IPS-11a (cell line): Measurements from ENCODE around the gene C1QTNF5.

ENCODE experiments used
- H3K4me3 ChIP-seq: one replicate; pipeline ENCODE4 v1.5.1; 2013; ENCODE audit warnings: low read depth, low read length, control low read depth

C1QTNF5 gene

DNA sequence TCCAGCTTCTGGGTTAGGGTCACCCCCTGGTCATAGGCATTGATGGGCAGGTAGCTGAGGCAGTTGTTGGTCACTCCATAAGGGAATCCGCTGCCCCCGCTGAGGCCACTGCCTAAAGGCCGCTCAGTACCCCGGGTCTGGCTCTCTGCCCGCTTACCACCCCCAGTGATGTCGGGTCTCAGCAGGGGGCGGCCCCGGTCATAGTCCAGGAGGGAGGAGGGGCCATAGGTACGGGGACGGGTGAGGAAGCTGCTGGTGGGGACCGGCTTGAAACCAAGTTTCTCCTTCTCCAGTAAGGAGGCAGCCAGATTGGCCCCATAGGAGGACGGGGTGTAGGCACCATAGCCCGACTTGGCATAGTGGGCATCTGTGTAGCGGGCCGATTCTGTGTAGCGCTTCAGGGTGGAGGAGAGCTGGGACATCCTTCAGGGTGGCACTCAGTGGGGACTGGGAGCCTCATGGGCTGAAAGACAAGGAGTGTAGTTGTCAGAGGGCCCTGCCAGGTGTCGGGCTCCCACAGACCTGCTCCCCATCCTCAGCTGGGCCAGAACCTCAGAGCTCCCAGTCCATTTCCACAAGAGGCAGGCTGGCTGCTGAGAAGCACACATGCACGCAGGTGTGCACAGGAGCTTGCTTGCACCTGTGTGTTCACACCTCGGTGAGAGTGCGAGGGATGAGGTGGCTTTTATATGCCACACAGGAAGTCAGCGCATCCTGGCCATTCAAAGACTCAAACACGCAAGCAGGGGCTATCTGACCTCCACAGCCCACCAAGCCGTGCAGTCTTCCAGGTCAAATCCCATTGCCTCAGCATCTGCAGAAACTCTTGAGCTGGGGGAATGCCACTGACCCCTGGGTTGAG lies 32.6 kb upstream of the C1QTNF5 start:
- no peak overlapping the region for H3K4me3 ChIP-seq

DNA sequence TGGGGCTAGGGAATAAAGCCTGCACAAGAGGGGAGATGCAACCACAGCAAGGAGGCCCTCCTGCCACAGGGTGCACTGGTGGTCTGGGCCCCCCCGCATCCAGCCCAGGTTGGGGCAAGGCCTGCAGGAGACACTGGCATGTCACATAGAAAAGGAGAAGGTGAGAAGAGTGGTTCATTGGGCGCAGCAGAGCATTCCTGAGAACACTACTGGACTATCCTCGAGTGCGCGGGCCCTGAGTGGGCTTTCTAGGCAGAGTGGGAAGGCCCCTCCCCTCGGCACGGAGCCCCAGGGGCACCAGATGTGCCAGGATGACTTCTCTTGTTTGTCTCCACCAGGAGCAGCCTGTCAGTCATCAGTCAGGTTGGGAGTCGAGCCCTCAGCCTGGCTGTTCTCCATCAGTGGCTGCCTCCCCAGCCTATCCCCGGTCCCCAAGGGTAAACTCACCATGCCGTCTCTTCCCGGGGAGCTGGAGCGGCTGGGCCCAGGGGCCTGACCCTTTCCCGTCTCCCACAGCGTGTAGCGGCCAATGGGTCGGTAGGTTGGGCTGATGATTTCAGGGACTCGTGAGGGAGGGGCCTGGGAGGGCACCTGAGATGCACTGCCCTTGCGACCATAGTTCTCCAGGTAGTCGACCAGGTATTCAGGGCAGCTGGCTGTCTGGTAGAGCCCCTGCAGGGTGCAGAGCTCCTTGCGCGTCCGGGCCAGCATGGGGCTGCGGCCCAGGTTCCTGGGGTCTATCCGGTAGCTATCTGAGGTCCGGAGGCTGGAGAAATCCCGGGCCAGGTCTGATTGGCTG lies 31.8 kb upstream of the C1QTNF5 start:
- no peak overlapping the region for H3K4me3 ChIP-seq

DNA sequence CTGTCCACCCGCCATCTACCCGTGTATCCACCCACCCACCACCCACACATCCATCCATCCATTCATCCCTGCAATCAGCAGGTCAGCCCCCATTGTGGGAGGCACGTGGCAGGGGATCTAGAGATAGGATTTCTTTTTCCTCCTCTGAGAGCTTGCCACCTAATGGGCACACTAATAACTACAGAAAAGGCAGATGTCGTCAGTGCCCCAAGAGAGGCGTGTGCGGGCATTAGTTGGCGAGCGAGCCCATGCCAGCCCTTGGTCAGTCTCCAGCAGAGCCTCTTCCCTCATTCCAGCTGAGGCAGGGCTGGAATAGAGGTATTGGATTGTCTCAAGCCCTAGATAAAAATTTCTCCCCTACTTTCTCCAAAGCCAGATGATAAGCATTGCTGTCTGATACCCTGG lies 31.1 kb upstream of the C1QTNF5 start:
- no peak overlapping the region for H3K4me3 ChIP-seq

DNA sequence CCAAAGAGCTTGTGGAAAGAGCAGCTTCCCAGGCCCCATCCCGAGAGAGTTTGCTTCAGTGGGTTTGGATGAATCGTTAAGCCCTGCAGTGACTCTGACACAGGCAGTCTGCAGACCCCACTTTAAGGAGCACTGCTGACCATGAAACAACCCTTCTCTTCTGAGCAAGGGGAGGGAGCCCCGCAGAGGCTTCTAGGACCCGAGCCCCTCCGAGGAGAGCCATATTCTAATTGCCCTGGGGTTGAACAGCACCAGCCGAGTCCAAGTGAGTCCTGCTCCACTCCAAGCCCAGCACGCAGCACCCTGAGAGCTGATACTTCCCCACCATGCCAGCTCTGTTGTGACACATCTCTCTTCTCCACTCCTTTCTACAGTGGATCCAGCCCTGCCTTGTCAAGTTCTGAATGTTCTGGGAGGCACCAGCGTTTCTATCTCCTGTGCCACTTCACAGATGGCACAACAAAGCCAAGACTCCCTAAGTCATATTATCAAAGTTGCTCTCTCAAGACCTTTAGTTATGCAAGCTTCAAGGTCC lies 30.5 kb upstream of the C1QTNF5 start:
- H3K4me3 ChIP-seq: no peak overlapping the region

DNA sequence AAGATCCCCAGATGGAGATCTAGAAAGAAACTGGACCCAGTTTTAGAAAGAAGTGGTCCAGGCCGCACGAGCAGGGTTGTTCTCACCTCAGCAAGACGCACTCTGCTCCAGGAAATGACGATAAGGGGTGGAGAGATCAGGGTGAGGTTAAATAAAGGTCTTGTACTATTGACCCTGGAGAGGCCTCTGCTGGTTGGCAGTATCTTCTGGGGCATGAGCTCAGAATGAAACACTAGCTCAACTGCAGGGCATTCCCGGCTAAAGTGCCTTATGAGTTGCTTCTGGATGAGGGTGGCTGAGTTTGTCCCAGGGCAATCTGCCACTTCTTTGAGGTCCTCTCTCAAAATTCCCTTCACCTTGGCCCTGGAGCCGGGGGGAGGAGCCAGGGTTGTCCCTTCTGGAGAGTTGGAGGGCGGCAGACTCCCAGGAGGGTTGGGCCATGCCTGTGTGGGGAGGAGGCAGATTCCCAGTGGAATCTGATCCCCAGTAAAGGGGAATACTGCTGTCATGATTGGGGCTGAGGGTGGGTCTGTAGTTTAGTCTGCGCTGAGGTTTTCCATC lies 29.9 kb upstream of the C1QTNF5 start:
- no peak overlapping the region for H3K4me3 ChIP-seq

DNA sequence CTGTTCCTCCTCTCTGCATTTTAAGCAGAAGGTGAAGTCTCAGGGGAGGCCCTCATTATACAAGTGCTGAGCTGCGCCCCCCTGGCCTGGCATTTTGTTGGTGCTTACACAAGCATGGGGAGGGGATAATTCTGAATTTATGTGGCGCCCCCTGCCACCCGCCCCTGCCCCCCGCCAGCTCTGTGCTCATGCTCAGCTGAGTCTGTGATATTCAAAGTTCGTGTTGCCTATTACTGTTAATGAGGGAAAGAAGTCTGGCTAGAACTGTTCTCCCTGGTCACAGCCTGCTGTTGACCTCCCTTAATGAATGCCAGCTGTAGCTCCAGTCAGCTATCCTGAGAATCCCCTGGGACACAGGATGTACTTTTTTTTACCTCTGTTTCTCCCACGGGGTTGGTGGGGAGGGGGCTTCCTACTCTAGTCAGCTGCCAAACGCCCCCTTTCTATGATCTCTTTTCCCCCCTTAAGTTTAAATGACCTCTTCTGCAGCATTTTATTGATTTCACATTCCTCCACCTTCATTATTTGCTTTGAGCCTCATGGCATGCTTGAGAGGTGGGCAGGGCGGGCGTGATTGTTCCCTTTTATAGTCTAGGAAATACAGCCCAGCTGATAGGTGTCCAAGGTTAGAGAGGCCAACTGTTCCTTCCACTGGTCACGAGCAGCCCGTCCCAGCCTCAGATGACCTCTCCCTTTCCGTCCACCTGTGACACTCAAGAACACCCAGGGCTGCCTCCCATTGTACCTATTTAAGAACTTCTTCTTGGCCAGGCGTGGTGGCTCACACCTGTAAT lies 28.6 kb upstream of the C1QTNF5 start:
- no peak overlapping the region for H3K4me3 ChIP-seq

DNA sequence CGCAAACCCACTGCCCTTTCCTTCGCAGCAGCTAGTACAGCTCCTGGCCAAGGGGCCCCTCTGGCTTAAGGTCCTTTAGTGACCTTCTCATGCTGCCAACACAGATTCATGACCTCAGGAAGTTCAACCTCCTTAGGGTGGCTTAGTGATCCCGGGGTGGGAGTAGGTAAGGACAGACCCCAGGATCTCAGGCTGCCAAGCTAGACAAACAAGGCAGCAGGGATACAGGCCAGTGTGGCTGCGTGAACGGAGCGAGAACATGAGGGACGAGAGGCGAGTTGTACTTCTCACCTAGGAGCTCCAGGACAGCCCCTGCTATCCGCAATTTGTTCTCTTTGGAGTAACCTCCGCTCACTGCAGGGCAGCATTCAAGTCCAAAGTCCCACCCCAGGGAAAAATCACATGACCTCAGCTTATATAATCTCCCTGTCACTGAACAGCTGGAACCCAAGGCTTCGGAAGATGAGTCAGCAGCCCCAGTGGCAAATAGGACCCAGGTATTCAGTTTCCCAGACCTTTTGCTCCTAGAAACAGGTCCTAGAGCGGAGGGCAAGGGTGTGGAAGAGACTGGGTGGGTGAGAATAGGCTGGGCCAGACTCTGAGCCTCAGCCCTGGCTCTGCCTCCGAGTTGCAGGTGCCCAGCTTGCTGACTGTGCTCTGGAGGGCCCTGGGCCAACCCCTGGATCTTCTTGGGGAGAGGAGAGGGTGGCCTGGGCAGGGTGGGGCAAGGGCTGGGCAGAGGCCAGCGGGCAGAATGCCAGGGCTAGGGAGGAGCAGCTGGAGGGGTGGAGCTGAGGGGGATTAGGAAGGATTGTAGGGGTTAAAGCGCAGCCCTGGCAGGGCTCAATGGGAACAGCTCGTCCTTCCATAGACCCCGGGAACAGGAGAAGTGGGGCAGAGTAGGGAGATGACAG lies 27.7 kb upstream of the C1QTNF5 start:
- no peak overlapping the region for H3K4me3 ChIP-seq

DNA sequence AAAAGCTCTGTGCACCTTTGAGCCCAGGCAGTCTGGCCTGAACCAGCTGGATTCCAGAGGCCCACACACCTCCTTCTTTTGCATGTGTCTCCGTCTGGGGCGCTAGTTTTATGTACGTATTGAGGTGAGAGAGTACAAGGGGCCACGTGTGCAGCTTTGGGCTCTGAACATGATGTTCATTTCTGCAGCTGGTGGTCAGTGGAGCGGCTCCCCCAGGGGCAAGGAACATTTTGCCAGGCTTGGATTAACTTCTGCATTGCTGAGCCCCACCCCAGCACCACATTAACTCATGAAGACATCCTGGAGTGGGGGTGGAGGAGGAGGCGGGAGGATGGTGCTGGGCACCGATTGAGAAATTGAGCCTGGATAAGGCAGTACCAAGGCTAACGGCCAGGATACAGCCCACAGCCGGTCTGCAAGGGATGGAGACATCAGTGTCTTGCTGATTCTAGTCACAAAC lies 27.0 kb upstream of the C1QTNF5 start:
- no peak overlapping the region for H3K4me3 ChIP-seq

DNA sequence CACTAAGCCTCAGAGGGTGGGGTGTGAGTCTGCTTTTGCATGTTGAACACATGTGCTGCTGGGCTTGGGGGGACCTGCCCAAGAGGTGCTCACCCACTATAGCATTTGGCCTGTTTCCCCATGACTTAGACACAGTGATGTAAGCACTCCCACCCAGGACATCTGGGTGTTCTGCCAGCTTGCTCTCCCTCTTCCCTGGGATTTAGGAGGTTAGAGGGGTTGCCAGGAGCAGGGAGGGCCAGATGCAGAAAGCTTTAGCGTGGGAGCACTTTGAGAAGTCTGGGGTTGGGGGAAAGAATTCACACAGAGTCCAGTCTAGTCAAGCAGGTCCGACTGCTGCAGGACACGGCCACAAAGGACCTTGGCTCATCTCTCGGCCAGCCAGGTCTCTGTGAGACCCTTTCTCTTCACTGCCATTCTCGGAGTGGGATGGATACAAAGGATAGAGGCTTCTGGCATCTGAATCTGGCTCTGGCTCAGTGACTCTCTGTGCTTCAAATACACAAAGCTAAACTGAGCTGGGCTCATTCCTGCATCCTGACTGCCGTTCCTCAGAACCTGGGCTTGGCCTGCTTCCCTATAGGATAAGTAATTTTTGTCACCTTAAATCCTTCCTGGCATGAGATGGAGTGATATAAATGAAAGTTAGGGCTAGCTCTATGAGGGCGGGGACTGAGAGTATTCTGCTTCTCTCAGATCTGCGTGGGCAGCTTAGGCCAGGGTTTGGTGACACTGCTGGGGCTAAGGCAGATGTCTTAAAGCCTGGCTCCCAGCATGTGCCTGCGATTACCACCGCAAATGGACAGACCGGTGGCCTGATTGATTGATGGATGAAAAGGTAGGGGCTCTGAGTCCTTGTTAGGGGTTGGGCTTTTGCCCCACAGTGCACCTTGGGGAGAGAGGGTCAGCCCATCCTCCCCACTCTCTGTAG lies 26.3 kb upstream of the C1QTNF5 start:
- no peak overlapping the region for H3K4me3 ChIP-seq

DNA sequence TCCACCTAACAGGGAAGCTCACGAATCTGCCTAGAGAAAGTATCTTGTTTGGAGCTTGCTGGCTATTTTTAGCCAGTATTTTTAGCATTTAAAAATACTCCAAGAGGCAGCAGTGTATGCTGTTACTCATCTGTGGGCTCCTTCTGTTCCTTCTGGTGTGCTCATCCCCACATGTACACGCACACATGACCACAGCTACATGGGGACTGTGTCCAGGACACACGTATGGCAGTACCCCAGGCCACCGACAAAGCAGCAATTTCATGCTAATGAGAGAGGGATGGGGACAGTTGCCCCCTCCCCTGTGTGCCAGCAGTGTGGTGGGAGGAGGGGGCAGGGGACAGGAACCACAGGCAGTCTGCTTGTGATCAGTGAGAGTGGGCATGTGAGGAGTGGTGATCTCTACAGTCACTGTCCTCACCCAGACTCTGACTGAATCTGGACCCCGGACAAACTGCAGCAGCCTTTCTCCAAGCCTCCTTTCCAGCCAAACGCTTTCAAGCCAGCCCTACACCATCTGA lies 24.4 kb upstream of the C1QTNF5 start:
- no peak overlapping the region for H3K4me3 ChIP-seq

DNA sequence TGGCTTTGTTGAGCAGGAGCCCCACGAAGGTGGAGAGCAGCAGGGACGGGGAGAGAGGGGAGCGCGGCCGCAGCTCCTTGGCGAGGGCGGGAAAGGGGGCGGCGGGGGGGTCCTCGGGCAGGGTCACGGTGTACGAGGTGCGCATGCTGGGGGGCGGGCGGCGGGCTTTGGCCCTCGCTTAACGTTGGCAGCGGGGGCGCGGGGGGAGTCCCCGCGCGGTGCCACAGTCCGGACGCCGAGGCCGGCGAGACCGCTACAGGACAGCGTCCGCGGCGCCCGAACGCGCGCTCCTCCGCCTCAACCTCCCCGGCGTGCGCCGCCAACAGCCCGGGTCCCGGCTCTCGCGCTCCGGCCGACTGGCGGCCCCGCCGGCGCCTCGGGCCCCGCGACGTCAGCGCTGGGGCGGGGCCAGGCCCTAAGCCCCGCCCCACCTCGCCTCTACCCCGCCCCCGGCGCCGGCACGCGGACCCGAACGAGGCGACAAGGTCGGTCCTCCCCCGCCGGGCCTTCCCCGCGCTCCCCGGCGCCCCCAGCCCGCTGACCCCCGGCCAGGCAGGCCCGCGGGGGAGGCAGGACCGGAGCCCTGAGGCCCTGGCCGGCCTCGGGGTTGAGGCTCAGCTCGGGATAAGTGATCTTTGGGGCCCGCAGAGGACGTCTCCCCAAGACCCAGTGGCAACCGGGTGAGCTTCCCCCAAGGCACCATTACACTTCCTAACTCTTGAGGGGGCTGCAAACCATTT lies 23.3 kb upstream of the C1QTNF5 start:
- peak overlapping the region; percentile 27 for H3K4me3 ChIP-seq

DNA sequence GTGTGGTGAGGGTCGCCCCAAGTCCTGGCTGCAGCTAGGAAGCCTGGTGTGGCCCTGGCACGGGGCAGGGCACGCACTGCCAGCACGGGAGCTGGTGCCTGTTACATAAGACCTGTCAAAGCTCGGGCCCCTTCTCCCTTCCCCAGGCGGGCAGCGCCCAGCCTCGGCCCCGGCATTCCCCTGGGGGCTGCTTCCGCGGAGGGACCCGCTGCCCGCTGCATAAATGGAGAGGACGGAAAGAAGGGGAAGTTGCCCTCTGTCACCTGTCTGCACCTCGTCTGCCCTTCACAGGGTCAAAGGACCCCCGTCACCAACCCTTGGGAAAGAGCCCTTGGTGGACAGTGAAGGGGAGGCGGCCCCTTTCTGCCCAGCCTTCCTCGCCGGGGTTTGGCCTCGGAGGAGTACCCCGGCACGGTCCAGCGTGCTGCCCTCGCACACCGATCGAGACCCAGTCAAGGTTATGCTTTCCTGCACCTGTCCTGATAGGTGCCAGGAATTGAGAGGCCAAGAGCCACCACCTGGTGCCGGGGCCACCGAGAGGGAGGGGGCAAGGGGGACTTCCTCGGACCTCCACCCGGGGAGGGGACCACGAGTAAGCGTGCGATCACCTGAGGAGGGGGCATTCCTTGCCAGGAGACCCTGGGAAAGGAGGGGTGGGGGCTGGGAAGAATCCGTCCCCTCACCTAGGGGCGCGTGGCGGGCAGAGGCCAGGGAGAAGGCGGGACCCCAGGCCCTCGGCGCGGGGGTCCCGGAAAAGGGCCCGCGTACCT lies 22.6 kb upstream of the C1QTNF5 start:
- H3K4me3 ChIP-seq: no peak overlapping the region

DNA sequence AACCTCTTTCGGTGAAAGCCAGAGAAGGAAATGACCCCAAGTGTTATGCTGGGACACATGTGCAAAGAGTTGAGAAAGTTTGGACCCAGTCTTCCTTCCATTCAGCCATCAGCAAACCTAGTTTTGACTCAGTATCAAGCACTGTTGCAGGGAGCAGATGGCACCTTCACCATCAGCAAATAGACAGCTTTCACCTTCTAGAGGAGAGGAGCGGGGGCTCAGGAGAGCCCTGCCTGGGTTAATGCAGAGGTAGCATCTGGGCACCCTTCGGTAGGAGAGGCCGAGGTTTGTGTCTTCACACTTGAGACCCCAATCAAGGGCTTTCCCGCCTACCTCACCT lies 22.0 kb upstream of the C1QTNF5 start:
- no peak overlapping the region for H3K4me3 ChIP-seq

DNA sequence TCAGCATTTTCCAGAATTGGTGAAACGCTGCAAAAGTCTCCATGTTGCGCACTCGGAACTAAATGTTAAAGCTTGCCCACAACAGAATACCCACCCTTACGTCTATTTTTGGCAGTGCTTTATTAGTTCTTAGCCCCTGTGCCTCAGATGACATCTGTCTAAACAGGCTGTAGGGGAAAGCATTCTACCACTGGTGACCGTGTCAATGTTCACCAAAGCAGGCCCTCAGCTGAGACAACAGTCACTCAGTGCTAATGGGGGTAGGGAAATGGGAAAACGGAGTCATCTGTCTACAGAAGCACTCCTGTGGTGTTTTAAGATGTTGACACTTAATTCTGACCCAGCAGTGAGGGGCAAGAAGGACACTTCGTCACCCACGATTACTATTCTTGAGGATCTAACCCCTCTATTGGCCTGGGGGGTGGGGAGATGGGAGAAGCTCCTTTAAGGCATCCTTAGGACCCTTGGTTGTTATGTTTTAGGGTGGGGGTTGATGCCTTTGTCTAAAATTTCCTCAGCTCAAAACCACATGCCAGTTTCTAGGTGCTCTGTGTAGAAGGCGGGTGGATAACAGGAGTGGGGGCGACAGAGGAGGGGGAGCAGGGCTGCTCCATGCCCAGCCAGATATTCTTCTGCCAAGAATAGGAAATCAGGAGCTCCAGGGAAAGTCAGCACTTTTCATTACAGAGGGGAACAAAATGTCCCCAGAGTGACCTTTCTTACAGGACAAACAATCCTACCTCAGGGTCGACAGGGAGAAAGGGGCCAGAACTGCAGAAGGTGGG lies 21.4 kb upstream of the C1QTNF5 start:
- no peak overlapping the region for H3K4me3 ChIP-seq

DNA sequence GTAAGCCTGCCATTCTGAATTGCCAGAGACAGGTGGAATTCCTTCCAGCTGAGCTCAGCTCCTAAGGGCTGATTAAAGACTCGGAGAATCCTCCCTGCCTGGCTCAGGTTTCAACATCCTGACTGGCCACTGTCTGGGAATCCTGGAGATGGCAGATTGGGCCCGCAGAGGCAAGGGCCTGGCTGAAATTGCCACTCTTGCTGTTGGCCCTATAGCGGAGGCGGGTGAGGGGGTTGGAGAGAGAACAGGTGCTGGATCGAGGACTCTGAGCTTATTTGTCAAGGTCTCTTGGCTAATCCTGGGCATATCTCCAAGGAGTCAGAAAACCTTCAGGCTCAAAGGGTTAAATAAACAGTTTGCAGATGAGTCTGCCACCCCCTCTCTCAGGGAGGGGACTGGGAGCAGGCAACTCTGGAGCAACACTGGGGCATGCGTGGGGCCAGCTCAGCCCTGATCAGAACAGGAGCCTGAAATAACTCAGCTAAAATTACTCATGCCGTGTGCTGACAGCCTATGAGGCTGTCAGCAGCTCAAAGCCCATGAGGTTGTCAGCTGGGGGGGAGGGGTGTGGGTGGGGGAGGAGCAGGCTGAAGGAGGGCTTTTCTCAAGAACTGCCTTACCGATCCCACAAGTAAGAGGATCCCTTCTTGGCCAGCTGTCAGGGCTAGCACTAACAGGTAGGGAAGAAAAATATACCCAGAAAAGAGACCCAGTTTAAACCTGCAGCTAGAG lies 20.5 kb upstream of the C1QTNF5 start:
- H3K4me3 ChIP-seq: no peak overlapping the region
